ENCODE measurements around the gene ADAMTSL3.

Gene ADAMTSL3

GRCh38 chr15:83717010-83717409, 63.1 kb downstream of the ADAMTSL3 start:
- TF ChIP-seq FOXP2 (optimal IDR thresholded peaks at IDR 0.05; ENCODE audit: borderline replicate concordance, extremely low read depth, extremely low read length, insufficient read depth) (no peak), SIN3A (IDR thresholded peaks at IDR 0.05; ENCODE audit: borderline replicate concordance, insufficient read depth, low read length) (no peak), POLR2AphosphoS5 (IDR thresholded peaks at IDR 0.05; ENCODE audit: low read depth, low read length) (no peak), TAF1 (IDR thresholded peaks at IDR 0.05; ENCODE audit: borderline replicate concordance, insufficient read depth, low read length) (no peak), REST (IDR thresholded peaks at IDR 0.05; ENCODE audit: insufficient read depth in 1 of 2, low read depth in 2 of 2, low read length in 2 of 2) (no peak)

GRCh38 chr15:83720468-83720867, 66.5 kb downstream of the ADAMTSL3 start:
- TF ChIP-seq FOXP2 (optimal IDR thresholded peaks at IDR 0.05; ENCODE audit: borderline replicate concordance, extremely low read depth, extremely low read length, insufficient read depth) (no peak), REST (IDR thresholded peaks at IDR 0.05; ENCODE audit: insufficient read depth in 1 of 2, low read depth in 2 of 2, low read length in 2 of 2) (no peak)

- TF ChIP-seq TAF1 (IDR thresholded peaks at IDR 0.05; ENCODE audit: borderline replicate concordance, insufficient read depth, low read length) = no peak
- no peak for TF ChIP-seq POLR2AphosphoS5 (IDR thresholded peaks at IDR 0.05; ENCODE audit: low read depth, low read length)
- no peak for TF ChIP-seq REST (IDR thresholded peaks at IDR 0.05; ENCODE audit: insufficient read depth in 1 of 2, low read depth in 2 of 2, low read length in 2 of 2)
- no peak for TF ChIP-seq SIN3A (IDR thresholded peaks at IDR 0.05; ENCODE audit: borderline replicate concordance, insufficient read depth, low read length)
- no peak for TF ChIP-seq FOXP2 (optimal IDR thresholded peaks at IDR 0.05; ENCODE audit: borderline replicate concordance, extremely low read depth, extremely low read length, insufficient read depth)
These were observed 67.1 kb downstream of the ADAMTSL3 start for GRCh38 chr15:83721031-83721430.

- no peak for TF ChIP-seq REST (IDR thresholded peaks at IDR 0.05; ENCODE audit: insufficient read depth in 1 of 2, low read depth in 2 of 2, low read length in 2 of 2)
- no peak for TF ChIP-seq FOXP2 (optimal IDR thresholded peaks at IDR 0.05; ENCODE audit: borderline replicate concordance, extremely low read depth, extremely low read length, insufficient read depth)
- TF ChIP-seq TAF1 (IDR thresholded peaks at IDR 0.05; ENCODE audit: borderline replicate concordance, insufficient read depth, low read length) = no peak
- no peak for TF ChIP-seq SIN3A (IDR thresholded peaks at IDR 0.05; ENCODE audit: borderline replicate concordance, insufficient read depth, low read length)
- no peak for TF ChIP-seq POLR2AphosphoS5 (IDR thresholded peaks at IDR 0.05; ENCODE audit: low read depth, low read length)
These were observed 68.1 kb downstream of the ADAMTSL3 start for GRCh38 chr15:83721981-83722380.

GRCh38 chr15:83723216-83723615, 69.3 kb downstream of the ADAMTSL3 start:
- TF ChIP-seq POLR2AphosphoS5 (IDR thresholded peaks at IDR 0.05; ENCODE audit: low read depth, low read length) = no peak
- TF ChIP-seq SIN3A (IDR thresholded peaks at IDR 0.05; ENCODE audit: borderline replicate concordance, insufficient read depth, low read length) = no peak
- TF ChIP-seq REST (IDR thresholded peaks at IDR 0.05; ENCODE audit: insufficient read depth in 1 of 2, low read depth in 2 of 2, low read length in 2 of 2) = no peak
- TF ChIP-seq TAF1 (IDR thresholded peaks at IDR 0.05; ENCODE audit: borderline replicate concordance, insufficient read depth, low read length) = no peak
- TF ChIP-seq FOXP2 (optimal IDR thresholded peaks at IDR 0.05; ENCODE audit: borderline replicate concordance, extremely low read depth, extremely low read length, insufficient read depth) = no peak

Data from PFSK-1 (cell line).